ENCODE data around the gene NUPR2.
"Not testable (repeated sequence)": the region's sequence is repeated elsewhere in the genome, so short reads cannot be mapped to it uniquely, and the experiment has no call there.

Gene NUPR2

DNA sequence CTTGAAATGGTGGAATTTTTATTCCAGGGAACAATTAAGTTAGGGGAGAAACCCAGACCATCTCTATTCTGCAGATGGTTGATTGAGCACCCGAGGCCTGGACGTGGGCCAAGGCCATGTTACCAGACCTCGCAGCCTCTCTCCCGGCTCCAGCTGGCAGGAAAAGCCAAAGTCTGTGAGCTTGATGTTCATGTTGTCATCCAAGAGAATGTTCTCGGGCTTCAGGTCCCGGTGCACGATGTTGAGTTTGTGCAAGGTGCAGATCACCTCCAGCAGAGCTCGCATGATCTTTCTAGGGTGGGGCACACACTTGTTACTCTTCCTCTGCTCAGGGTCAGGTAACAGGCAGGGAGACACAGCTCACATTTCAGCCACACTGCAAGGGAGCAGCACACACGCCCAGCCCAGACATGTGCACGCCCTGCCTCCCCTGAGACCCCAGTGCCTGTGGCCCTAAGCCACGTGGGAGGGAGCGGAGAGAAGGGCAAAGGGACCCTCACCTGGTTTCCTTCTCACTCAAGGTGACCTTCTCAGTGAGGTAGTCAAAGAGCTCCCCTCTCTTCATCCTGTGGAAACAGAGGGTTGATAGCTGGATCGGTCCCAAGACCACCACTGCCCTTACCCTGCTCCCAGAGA, 32.9 kb downstream of the NUPR2 start:
- TF ChIP-seq, protein P1, sequence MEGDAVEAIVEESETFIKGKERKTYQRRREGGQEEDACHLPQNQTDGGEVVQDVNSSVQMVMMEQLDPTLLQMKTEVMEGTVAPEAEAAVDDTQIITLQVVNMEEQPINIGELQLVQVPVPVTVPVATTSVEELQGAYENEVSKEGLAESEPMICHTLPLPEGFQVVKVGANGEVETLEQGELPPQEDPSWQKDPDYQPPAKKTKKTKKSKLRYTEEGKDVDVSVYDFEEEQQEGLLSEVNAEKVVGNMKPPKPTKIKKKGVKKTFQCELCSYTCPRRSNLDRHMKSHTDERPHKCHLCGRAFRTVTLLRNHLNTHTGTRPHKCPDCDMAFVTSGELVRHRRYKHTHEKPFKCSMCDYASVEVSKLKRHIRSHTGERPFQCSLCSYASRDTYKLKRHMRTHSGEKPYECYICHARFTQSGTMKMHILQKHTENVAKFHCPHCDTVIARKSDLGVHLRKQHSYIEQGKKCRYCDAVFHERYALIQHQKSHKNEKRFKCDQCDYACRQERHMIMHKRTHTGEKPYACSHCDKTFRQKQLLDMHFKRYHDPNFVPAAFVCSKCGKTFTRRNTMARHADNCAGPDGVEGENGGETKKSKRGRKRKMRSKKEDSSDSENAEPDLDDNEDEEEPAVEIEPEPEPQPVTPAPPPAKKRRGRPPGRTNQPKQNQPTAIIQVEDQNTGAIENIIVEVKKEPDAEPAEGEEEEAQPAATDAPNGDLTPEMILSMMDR (IDR thresholded peaks at IDR 0.05; ENCODE audit: control extremely low read depth, extremely low read depth, low read depth, missing control alignments) = no peak
- no peak for DNase-seq (ENCODE audit: extremely low spot score)
- POLR2A ChIA-PET = interaction anchor here (0.6 to 0.7 kb wide), 2 partner anchors 8 to 69 kb away, joined by 3 read pairs; no protein-coding TSS in a partner anchor
- CTCF ChIA-PET = interaction anchor here (1.4 to 2.3 kb wide), 3 partner anchors 9 to 25 kb away, joined by 3 to 27 read pairs (median 5); partner anchors contain the start of gene PHKG1

GRCh38 chr7:56081626-56082340, 34.4 kb downstream of the NUPR2 start:
- TF ChIP-seq, protein P1 (IDR thresholded peaks at IDR 0.05; ENCODE audit: control extremely low read depth, extremely low read depth, low read depth, missing control alignments) = no peak
- DNase-seq (ENCODE audit: extremely low spot score) = no peak
- ChIA-PET CTCF (no interaction called here), POLR2A (no interaction called here)

GRCh38 chr7:56080726-56081435, 35.3 kb downstream of the NUPR2 start:
- CTCF ChIA-PET = not testable (repeated sequence)

DNA sequence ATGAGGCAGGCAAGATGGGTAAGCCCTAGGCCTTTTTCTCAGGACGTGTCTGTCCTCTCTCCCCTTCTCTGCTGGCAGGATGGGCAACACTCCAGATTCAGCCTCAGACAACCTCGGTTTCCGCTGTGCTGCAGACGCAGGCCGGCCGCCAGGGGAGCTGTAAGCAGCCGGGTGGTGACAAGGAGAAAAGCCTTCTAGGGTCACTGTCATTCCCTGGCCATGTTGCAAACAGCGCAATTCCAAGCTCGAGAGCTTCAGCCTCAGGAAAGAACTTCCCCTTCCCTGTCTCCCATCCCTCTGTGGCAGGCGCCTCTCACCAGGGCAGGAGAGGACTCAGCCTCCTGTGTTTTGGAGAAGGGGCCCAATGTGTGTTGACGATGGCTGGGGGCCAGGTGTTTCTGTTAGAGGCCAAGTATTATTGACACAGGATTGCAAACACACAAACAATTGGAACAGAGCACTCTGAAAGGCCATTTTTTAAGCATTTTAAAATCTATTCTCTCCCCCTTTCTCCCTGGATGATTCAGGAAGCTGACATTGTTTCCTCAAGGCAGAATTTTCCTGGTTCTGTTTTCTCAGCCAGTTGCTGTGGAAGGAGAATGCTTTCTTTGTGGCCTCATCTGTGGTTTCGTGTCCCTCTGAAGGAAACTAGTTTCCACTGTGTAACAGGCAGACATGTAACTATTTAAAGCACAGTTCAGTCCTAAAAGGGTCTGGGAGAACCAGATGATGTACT, 36.6 kb downstream of the NUPR2 start:
- ChIA-PET POLR2A (no interaction called here), CTCF (interaction anchor here (0.7 to 2.0 kb wide), 2 partner anchors 10 kb away, joined by 3 to 5 read pairs; no protein-coding TSS in a partner anchor)
- TF ChIP-seq, protein P1 (IDR thresholded peaks at IDR 0.05; ENCODE audit: control extremely low read depth, extremely low read depth, low read depth, missing control alignments) = no peak
- no peak for DNase-seq (ENCODE audit: extremely low spot score)

More at GRCh38 chr7:56080726-56081435, 35.3 kb downstream of the NUPR2 start:
- DNase-seq (ENCODE audit: extremely low spot score); POLR2A ChIA-PET: not testable (repeated sequence)

DNA sequence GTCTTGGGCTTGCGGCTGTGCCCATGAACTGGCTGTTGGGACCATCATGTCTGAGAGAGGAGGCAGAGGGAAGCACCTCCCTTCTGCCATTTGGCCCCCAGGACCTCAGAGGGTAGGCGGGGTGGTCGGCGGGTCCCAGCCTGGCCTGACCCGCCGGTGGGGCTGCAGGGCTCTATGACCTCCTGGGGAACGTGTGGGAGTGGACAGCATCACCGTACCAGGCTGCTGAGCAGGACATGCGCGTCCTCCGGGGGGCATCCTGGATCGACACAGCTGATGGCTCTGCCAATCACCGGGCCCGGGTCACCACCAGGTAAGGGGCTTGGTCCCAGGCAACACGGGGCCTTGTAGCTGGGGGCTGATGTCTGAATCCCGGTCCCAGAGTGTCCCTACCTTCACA, 38.0 kb downstream of the NUPR2 start:
- DNase-seq (ENCODE audit: extremely low spot score) = no peak
- CTCF ChIA-PET = interaction anchor here (1.0 to 2.1 kb wide), 4 partner anchors 11 to 437 kb away, joined by 3 to 6 read pairs (median 4); partner anchors contain the start of gene SUMF2
- POLR2A ChIA-PET = interaction anchor here (1.1 kb wide), 1 partner anchor 28 kb away, joined by 4 read pairs; the partner anchor contains the start of gene CHCHD2
- TF ChIP-seq, protein P1 (IDR thresholded peaks at IDR 0.05; ENCODE audit: control extremely low read depth, extremely low read depth, low read depth, missing control alignments) = no peak

GRCh38 chr7:56077681-56078080, 38.5 kb downstream of the NUPR2 start:
- TF ChIP-seq, protein P1 (IDR thresholded peaks at IDR 0.05; ENCODE audit: control extremely low read depth, extremely low read depth, low read depth, missing control alignments) = no peak
- CTCF ChIA-PET = interaction anchor here (1.0 to 2.1 kb wide), 3 partner anchors 13 to 436 kb away, joined by 3 to 6 read pairs (median 4); partner anchors contain the start of gene SUMF2
- POLR2A ChIA-PET = interaction anchor here (1.1 kb wide), 1 partner anchor 28 kb away, joined by 4 read pairs; the partner anchor contains the start of gene CHCHD2
- DNase-seq (ENCODE audit: extremely low spot score) = no peak

Data from GM10248 (cell line).